Activated CD4-positive, CD25-positive, alpha-beta regulatory T cell treated with anti-CD3 and anti-CD28 coated beads, Interleukin-2, amount 50 U/mL, for 72 hours (primary cell): ENCODE measurements around the gene THUMPD2.
"Not testable (repeated sequence)": the region's sequence is repeated elsewhere in the genome, so short reads cannot be mapped to it uniquely, and the experiment has no call there.

ENCODE experiments used
- DNase-seq: peaks from one replicate; pipeline ENCODE4 v3.0.0; 2021

THUMPD2 gene

GRCh38 chr2:39755466-39755865, 23.6 kb downstream of the THUMPD2 start:
- DNase-seq, result no peak

DNA sequence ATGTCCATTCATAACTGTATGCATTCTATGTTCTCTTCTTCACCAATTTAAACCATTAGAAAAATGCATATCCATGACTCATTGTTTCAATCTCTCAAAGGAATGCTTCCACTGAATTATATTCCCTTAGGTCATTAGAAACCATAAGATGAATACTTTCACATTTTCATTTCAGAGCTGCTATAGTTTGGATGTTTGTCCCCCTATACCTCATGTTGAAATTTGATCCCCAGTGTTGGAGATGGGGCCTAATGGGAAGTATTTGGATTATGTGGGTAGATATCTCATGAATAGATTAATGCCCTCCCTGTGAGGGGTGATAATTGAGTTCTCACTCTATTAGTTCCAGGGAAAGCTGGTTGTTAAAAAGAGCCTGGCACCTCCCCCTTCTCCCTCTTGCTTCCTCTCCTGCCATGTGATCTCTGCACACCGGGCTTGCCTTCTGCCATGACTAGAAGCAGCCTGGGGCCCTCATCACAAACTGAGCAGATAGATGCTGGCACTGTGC, 35.7 kb downstream of the THUMPD2 start:
- DNase-seq, result no peak

GRCh38 chr2:39741871-39742270, 37.2 kb downstream of the THUMPD2 start:
- DNase-seq, result no peak

GRCh38 chr2:39739386-39739785, 39.7 kb downstream of the THUMPD2 start:
- DNase-seq, result no peak

- DNase-seq, result no peak
Measured at GRCh38 chr2:39738936-39739335, 40.1 kb downstream of the THUMPD2 start.

DNA sequence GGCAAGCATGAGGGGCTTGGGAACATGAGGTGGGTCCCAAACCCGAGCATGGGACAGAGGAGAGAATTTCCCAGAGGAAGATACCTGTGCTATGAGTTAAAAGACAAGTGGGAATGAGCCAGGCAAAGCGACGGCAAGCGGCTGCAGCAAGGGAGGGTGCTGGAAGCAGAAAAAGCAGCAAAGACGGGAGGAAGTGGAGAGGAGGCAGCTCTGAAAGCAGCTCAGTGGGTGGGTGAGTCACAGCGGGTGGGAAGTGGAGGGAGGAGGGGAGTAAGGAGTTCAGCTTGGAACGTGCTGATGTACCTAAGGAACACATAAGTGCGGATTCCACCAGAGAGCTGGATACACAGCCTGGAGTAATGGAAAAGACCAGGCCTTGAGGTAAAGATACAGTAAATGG, 41.4 kb downstream of the THUMPD2 start:
- no peak for DNase-seq

DNA sequence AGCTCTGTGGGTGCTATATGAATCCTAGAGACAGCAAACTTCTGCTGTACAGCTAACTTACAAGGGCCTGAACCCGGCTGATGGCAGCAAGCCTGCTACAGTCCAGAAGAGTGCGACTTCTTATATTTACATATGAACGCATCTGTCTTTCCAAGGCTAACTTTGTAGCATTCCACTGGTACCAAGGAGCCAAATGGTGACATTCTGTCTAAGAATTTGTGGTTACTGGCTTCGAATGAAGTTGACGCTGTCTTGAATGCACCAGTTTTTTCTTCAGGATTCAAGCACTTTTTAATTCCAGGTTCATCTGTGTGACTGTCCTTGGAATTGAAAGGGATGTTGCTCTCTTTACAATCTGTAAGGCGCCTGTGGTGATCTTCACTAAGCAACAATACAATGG, 42.4 kb downstream of the THUMPD2 start:
- no peak for DNase-seq

DNA sequence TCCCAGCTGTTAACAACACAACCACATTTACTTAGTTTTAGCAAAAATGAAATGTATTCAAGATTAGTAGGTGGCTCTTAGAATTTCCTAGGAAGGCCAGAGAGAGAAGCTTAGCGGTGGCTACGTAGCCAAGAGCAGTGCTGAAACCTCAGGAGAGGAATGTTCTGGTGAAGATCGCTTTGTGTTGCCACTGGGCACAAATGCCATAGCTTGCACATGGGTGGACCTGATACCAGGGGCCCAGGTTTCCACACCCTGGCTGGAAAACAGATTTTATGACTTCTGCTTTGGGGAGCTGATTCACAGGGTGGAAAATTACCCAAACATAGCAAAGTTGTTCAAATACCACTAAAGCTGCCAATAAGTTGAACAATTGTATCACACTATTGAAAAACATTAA, 43.4 kb downstream of the THUMPD2 start:
- no peak for DNase-seq

- DNase-seq, result no peak
Measured at GRCh38 chr2:39734445-39734844, 44.6 kb downstream of the THUMPD2 start.

GRCh38 chr2:39733070-39733674, 45.9 kb downstream of the THUMPD2 start:
- DNase-seq, result no peak

DNA sequence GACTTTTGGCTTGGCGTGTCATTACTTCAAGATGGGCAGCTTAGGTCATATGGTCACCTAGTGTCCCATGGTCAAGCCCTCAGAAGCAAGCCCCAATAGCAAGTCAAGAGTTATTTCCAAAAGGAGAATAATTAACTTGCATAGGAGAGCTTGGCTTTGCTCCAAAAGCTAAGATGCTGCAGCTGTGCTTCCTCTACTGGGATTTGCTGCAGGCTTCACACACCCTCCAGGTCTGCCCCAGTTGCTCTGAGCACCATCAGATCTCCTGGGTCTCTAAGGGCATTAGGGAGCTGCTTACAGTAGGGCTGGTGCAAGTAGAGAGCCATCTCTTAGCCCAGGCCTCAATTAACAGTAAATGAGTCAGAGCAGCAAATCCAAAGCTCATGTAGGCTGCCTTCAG, 46.6 kb downstream of the THUMPD2 start:
- DNase-seq, result no peak

- no peak for DNase-seq
Measured at GRCh38 chr2:39731546-39731945, 47.5 kb downstream of the THUMPD2 start.

GRCh38 chr2:39730685-39731302, 48.3 kb downstream of the THUMPD2 start:
- no peak for DNase-seq

DNA sequence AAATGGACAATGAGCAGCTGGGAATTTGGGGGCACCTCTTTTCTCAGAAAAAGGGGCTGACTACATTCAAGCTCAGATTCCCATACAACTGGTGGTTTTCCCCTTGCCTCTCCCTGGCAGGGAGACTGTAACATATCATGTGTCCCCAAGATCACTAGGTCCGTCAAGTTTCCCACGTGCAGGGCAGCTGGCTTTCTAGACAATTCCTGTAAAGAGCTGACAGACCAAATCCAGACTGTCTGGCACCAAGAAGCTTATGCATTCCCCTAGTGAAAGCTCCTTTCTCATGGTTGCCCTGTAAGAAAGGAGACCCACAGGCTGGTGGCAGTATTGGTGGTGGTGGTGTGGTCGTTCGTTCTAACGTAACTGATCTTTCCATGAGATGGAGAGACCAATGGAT, 48.8 kb downstream of the THUMPD2 start:
- DNase-seq, result no peak

DNA sequence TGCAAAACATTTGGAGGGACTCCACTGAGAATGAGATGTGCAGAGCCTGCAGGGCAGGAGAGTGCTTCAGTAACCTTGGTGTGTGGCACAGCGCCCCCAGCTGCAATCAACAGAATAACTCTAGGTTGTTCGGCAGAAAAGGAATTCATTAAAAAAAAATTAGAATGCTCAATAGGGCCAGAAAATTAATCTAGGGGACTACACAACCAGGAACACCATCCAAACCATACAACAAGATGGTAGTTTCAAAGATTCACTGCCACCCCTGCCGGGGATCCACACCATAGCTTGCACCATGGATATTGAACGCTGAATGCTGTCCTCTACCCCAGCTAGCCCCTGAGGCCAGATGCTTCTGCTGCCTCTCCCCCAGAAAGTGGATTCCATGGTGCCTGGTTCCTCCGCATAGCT, 50.1 kb downstream of the THUMPD2 start:
- DNase-seq, result no peak

- DNase-seq, result not testable (repeated sequence)
Measured at GRCh38 chr2:39728085-39728484, 51.0 kb downstream of the THUMPD2 start.

GRCh38 chr2:39725401-39725800, 53.7 kb downstream of the THUMPD2 start:
- no peak for DNase-seq

DNA sequence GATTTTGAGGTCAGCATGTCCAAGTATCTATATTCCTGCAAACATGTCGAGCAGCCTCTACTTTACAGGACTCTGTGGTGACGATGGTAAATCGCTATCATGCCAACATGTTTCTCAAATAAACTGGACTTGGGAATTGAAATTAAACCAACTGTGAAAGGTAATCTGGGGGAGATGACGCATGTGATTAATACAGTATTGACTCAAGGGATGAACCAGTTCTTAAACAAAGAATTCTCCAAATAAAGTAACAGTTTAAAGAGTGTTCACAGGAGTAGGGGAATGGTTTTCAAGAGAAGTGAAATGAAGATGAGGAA, 54.3 kb downstream of the THUMPD2 start:
- no peak for DNase-seq

DNA sequence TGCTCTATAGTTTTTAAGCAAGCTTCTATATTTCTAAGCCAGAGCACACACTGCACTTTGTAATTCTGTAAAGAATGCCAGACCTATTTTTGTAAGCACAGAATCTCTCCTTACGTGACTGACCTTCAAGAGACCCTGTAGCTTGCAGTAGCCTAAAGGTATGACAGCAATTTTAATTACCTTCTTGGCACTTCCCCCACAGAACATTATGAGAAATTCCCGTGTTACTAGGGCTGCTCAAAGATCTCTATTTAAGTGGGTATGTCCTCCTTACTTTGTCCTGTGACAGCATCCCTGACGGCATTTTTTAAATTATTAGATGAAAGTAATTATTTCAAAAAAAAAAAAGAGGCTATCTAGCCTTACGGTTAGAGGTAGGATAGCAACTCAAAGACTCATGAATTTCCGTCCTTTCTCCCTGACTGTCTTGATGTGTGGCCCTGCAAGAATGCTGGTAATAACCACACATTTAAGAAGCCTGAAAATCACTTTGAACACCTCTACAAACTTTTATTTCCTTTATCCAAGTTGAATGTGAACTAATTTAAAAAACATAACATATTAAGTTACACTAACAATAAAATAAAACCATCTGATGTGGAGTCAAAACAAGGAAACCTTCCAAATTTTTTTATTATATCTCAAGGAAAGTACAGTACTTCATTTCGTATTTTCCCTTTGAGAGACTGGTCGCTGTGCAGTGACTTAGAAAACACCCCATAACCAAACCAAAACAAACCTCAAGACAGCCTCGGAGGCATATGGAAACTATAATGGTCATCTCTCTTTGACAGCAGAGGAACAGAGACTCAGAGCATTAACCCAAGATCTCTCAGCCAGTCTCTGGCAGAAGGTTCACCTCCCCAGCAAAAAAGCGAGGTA, 54.9 kb downstream of the THUMPD2 start:
- DNase-seq, result no peak

- DNase-seq, result no peak
Measured at GRCh38 chr2:39723497-39723896, 55.6 kb downstream of the THUMPD2 start.

DNA sequence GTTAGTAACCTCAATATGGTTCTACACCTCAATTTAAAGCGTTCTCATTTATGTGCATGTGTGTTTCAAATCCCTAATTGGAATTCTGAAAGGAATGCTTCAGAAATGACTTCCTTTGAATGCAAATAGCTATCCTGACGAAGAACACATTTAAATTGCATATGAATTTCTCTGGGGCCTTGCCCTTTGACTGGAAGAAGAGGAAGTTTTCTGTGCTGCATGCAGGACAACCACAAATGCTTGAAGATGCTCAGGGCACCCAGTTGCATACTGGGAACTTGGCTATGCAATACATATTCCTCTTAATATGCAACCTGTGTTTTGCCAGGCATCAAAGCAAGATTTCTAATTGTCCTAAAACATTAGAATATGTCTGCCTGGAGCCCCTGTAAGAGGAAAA, 58.1 kb downstream of the THUMPD2 start:
- no peak for DNase-seq

DNA sequence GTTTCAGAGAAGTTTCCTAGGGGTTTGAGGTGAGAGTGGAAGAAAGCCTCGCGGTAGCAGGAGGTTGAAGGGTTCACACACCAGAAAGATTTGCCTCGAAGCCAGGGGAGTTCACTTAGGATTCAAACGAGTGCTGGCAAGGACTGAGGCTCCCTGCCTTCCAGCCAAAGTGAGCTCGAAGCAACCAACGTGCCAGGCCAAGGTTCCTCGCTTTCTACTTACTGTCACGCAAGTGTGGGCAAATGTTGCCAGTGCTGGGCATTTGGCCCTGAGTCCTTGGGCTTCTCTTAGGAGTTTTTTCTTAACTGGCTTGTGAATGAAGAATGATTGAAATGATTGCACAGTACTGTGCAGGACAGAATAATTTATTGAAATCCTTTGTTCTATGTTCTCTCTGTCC, 59.7 kb downstream of the THUMPD2 start:
- no peak for DNase-seq

GRCh38 chr2:39718483-39718882, 60.6 kb downstream of the THUMPD2 start:
- no peak for DNase-seq

DNA sequence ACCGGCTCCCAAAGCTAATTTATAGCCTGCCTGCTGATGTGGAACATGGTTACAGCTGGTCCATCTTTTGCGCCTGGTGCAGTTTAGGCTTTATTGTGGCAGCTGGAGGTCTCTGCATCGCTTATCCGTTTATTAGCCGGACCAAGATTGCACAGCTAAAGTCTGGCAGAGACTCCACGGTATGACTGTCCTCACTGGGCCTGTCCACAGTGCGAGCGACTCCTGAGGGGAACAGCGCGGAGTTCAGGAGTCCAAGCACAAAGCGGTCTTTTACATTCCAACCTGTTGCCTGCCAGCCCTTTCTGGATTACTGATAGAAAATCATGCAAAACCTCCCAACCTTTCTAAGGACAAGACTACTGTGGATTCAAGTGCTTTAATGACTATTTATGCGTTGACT, 62.0 kb downstream of the THUMPD2 start:
- DNase-seq, result no peak
